H1 (cell line): ENCODE data around the gene PCNP. TPM values are rescaled to one million over a fixed set of nuclear protein-coding genes. Genes with fewer than 3 reads are reported as not detected.

Source experiments
- CHD7 ChIP-seq: fragments of 300-600 bp; sonication (generic); IDR thresholded peaks from 2 replicates; pipeline ENCODE4 v1.7.1; 2012; ENCODE audit warnings: low read length, moderate library complexity, mild to moderate bottlenecking, inconsistent platforms; ENCODE audit not compliant: insufficient replicate concordance
- polyA plus RNA-seq, 7 experiments: library from polyadenylated mRNA; depleted of rRNA in 3 of 7; stranded (reverse) in 5 of 7; unstranded in 2 of 7; fragments of >200 nt in 5 of 7; fragments of 200-250 nt in 2 of 7; gene quantifications; 1 replicate in 5 of 7; 2 replicates in 1 of 7; 4 replicates in 1 of 7; pipeline versions ENCODE4 v1.2.1 to v1.2.3, GENCODE V29; 2011 to 2013; ENCODE audit warnings: missing spikeins in 2 of 7, mixed read lengths in 2 of 7
- total RNA-seq: library from RNA; stranded (reverse); fragmentation: NEBNext Ultra II Directional; extraction: Animal tissue kit (Norgen Biotek cat#: 25700); gene quantifications from 2 replicates; pipeline ENCODE4 v1.2.1, GENCODE V29; 2021

PCNP gene
- total and polyA plus RNA-seq, 2 of the 8 experiments (the other 6 are each of a cell fraction or from before 2014, with no cell fraction given), result 29.1 to 192 TPM

GRCh38 chr3:101532783-101533602, 41.0 kb upstream of the PCNP start (continued):
- no peak for TF ChIP-seq CHD7
